Activated naive CD4-positive, alpha-beta T cell treated with anti-CD3 and anti-CD28 coated beads, Interleukin-2, amount 10 ng/mL, durations not matched to agents 7 days and 5 days (primary cell): ENCODE data around the gene TRABD2B.

Experiments
- CTCF ChIA-PET: fragments of 350-600 bp; sonication (Branson Sonifier 250); formaldehyde crosslinking; loops from one replicate; lab custom pipeline; 2021; ENCODE audit warnings: antibody characterized with exemption; lab: Charles Lee
- DNase-seq: peaks from one replicate; pipeline ENCODE4 v3.0.0-alpha.2; 2020
- H3K27ac Mint-ChIP-seq: one replicate; pipeline ENCODE4 v1.8.0; 2021; ENCODE audit warnings: mild to moderate bottlenecking, moderate library complexity, mixed read lengths
- H3K27me3 Mint-ChIP-seq: one replicate; pipeline ENCODE4 v1.8.0; 2021; ENCODE audit warnings: mild to moderate bottlenecking, mixed read lengths
- H3K36me3 Mint-ChIP-seq: one replicate; pipeline ENCODE4 v1.8.0; 2021; ENCODE audit warnings: mixed read lengths
- H3K4me1 Mint-ChIP-seq: one replicate; pipeline ENCODE4 v1.8.0; 2021; ENCODE audit warnings: mixed read lengths
- H3K4me3 Mint-ChIP-seq: one replicate; pipeline ENCODE4 v1.8.0; 2021; ENCODE audit warnings: mild to moderate bottlenecking, moderate library complexity, mixed read lengths
- H3K9me3 Mint-ChIP-seq: one replicate; pipeline ENCODE4 v1.8.0; 2021; ENCODE audit warnings: mixed read lengths

The TRABD2B gene

GRCh38 chr1:47993416-47993740, 3.8 kb downstream of the TRABD2B start:
- DNase-seq = no peak
- no peaks in the 10 kb centered on the region for H3K9me3 Mint-ChIP-seq
- no peak overlapping the region for H3K4me3 Mint-ChIP-seq
- peaks cover 2% of the 10 kb centered on the region for H3K4me1 Mint-ChIP-seq
- peaks cover 2% of the 10 kb centered on the region for H3K36me3 Mint-ChIP-seq
- peaks cover 57% of the 10 kb centered on the region for H3K27me3 Mint-ChIP-seq
- no peak overlapping the region for H3K27ac Mint-ChIP-seq
- CTCF ChIA-PET = no interaction called here

GRCh38 chr1:47992720-47993415, 4.3 kb downstream of the TRABD2B start:
- peak overlapping the region; percentile 2 for H3K27ac Mint-ChIP-seq
- CTCF ChIA-PET = no interaction called here
- DNase-seq = no peak
- H3K27me3 Mint-ChIP-seq = peaks cover 56% of the 10 kb centered on the region
- no peak overlapping the region for H3K4me3 Mint-ChIP-seq
- peaks cover 2% of the 10 kb centered on the region for H3K36me3 Mint-ChIP-seq
- H3K9me3 Mint-ChIP-seq = no peaks in the 10 kb centered on the region
- H3K4me1 Mint-ChIP-seq = peaks cover 2% of the 10 kb centered on the region

- DNase-seq = no peak
- Mint-ChIP-seq H3K36me3 (peaks cover 2% of the 10 kb centered on the region), H3K9me3 (no peaks in the 10 kb centered on the region), H3K27ac (no peak overlapping the region), H3K4me1 (peaks cover 2% of the 10 kb centered on the region), H3K4me3 (no peak overlapping the region), H3K27me3 (peaks cover 60% of the 10 kb centered on the region)
- CTCF ChIA-PET = no interaction called here
Observed at GRCh38 chr1:47991673-47992072, 5.5 kb downstream of the TRABD2B start.

GRCh38 chr1:47991187-47991586, 6.0 kb downstream of the TRABD2B start:
- Mint-ChIP-seq H3K27me3 (peaks cover 60% of the 10 kb centered on the region), H3K27ac (no peak overlapping the region), H3K4me1 (peaks cover 1% of the 10 kb centered on the region), H3K9me3 (no peaks in the 10 kb centered on the region), H3K4me3 (no peak overlapping the region), H3K36me3 (peaks cover under 1% of the 10 kb centered on the region)
- CTCF ChIA-PET = no interaction called here
- no peak for DNase-seq

GRCh38 chr1:47990286-47990685, 6.9 kb downstream of the TRABD2B start:
- H3K4me3 Mint-ChIP-seq = no peak overlapping the region
- CTCF ChIA-PET = no interaction called here
- no peak for DNase-seq
- peaks cover 58% of the 10 kb centered on the region for H3K27me3 Mint-ChIP-seq
- no peaks in the 10 kb centered on the region for H3K4me1 Mint-ChIP-seq
- no peaks in the 10 kb centered on the region for H3K9me3 Mint-ChIP-seq
- H3K27ac Mint-ChIP-seq = no peak overlapping the region
- H3K36me3 Mint-ChIP-seq = no peaks in the 10 kb centered on the region

GRCh38 chr1:47987601-47988000, 9.6 kb downstream of the TRABD2B start:
- Mint-ChIP-seq H3K27ac (no peak overlapping the region), H3K4me1 (peaks cover 7% of the 10 kb centered on the region), H3K4me3 (no peak overlapping the region), H3K9me3 (no peaks in the 10 kb centered on the region), H3K36me3 (no peaks in the 10 kb centered on the region), H3K27me3 (peaks cover 64% of the 10 kb centered on the region)
- no peak for DNase-seq
- CTCF ChIA-PET = interaction anchor here (1.4 kb wide), 1 partner anchor 11 kb away, joined by 5 read pairs; no protein-coding TSS in a partner anchor

GRCh38 chr1:47986761-47987200, 10.4 kb downstream of the TRABD2B start:
- peaks cover 61% of the 10 kb centered on the region for H3K27me3 Mint-ChIP-seq
- CTCF ChIA-PET = interaction anchor here (1.4 kb wide), 1 partner anchor 12 kb away, joined by 5 read pairs; no protein-coding TSS in a partner anchor

GRCh38 chr1:47985018-47985417, 12.2 kb downstream of the TRABD2B start:
- Mint-ChIP-seq H3K9me3 (no peaks in the 10 kb centered on the region), H3K4me3 (no peak overlapping the region), H3K4me1 (peaks cover 7% of the 10 kb centered on the region), H3K36me3 (no peaks in the 10 kb centered on the region), H3K27ac (no peak overlapping the region), H3K27me3 (peaks cover 68% of the 10 kb centered on the region)
- DNase-seq = no peak
- CTCF ChIA-PET = interaction anchor here (1.3 kb wide), 1 partner anchor 13 kb away, joined by 5 read pairs; the partner anchor contains the start of gene TRABD2B

More at GRCh38 chr1:47986761-47987200, 10.4 kb downstream of the TRABD2B start:
- no peak overlapping the region for H3K27ac Mint-ChIP-seq
- H3K4me3 Mint-ChIP-seq = no peak overlapping the region
- no peaks in the 10 kb centered on the region for H3K9me3 Mint-ChIP-seq
- H3K36me3 Mint-ChIP-seq = no peaks in the 10 kb centered on the region
- no peak for DNase-seq
- peaks cover 7% of the 10 kb centered on the region for H3K4me1 Mint-ChIP-seq

- peaks cover 7% of the 10 kb centered on the region for H3K4me1 Mint-ChIP-seq
- no peak for DNase-seq
- H3K4me3 Mint-ChIP-seq = no peak overlapping the region
- H3K27me3 Mint-ChIP-seq = peaks cover 68% of the 10 kb centered on the region
- CTCF ChIA-PET = interaction anchor here (1.3 kb wide), 1 partner anchor 14 kb away, joined by 5 read pairs; the partner anchor contains the start of gene TRABD2B
- no peaks in the 10 kb centered on the region for H3K36me3 Mint-ChIP-seq
- no peaks in the 10 kb centered on the region for H3K9me3 Mint-ChIP-seq
- H3K27ac Mint-ChIP-seq = no peak overlapping the region
Observed at GRCh38 chr1:47984175-47984789, 12.9 kb downstream of the TRABD2B start.

- Mint-ChIP-seq H3K36me3 (no peaks in the 10 kb centered on the region), H3K27me3 (peaks cover 68% of the 10 kb centered on the region), H3K4me1 (peaks cover 7% of the 10 kb centered on the region), H3K9me3 (no peaks in the 10 kb centered on the region), H3K4me3 (no peak overlapping the region), H3K27ac (no peak overlapping the region)
- CTCF ChIA-PET = no interaction called here
- DNase-seq = no peak
Observed at GRCh38 chr1:47983691-47984090, 13.5 kb downstream of the TRABD2B start.

GRCh38 chr1:47981667-47982350, 15.4 kb downstream of the TRABD2B start:
- H3K9me3 Mint-ChIP-seq = no peaks in the 10 kb centered on the region
- peaks cover 54% of the 10 kb centered on the region for H3K27me3 Mint-ChIP-seq
- H3K36me3 Mint-ChIP-seq = no peaks in the 10 kb centered on the region
- CTCF ChIA-PET = no interaction called here
- peaks cover 7% of the 10 kb centered on the region for H3K4me1 Mint-ChIP-seq
- no peak overlapping the region for H3K27ac Mint-ChIP-seq
- no peak for DNase-seq
- H3K4me3 Mint-ChIP-seq = no peak overlapping the region

GRCh38 chr1:47980501-47980900, 16.7 kb downstream of the TRABD2B start:
- CTCF ChIA-PET = no interaction called here
- peaks cover 44% of the 10 kb centered on the region for H3K27me3 Mint-ChIP-seq
- no peaks in the 10 kb centered on the region for H3K9me3 Mint-ChIP-seq
- no peak overlapping the region for H3K4me3 Mint-ChIP-seq
- no peak for DNase-seq
- H3K27ac Mint-ChIP-seq = no peak overlapping the region
- H3K36me3 Mint-ChIP-seq = no peaks in the 10 kb centered on the region
- H3K4me1 Mint-ChIP-seq = peaks cover 7% of the 10 kb centered on the region

- CTCF ChIA-PET = no interaction called here
- Mint-ChIP-seq H3K36me3 (no peaks in the 10 kb centered on the region), H3K4me1 (peaks cover 6% of the 10 kb centered on the region), H3K4me3 (no peak overlapping the region), H3K9me3 (no peaks in the 10 kb centered on the region), H3K27me3 (peaks cover 36% of the 10 kb centered on the region), H3K27ac (no peak overlapping the region)
- DNase-seq = no peak
Observed at GRCh38 chr1:47979724-47980123, 17.5 kb downstream of the TRABD2B start.

- CTCF ChIA-PET = interaction anchor here (1.2 kb wide), 1 partner anchor 20 kb away, joined by 3 read pairs; no protein-coding TSS in a partner anchor
- DNase-seq = no peak
- Mint-ChIP-seq H3K4me1 (no peaks in the 10 kb centered on the region), H3K36me3 (no peaks in the 10 kb centered on the region), H3K9me3 (no peaks in the 10 kb centered on the region), H3K27me3 (peaks cover 23% of the 10 kb centered on the region), H3K4me3 (no peak overlapping the region), H3K27ac (no peak overlapping the region)
Observed at GRCh38 chr1:47978486-47978885, 18.7 kb downstream of the TRABD2B start.
